NK-92 (cell line): Measurements from ENCODE around the gene SPRR3.

Experiments used
- DNase-seq: peaks from one replicate; lab custom pipeline; 2025; ENCODE audit not compliant: unreplicated experiment; lab: John Stamatoyannopoulos, UW

SPRR3 gene, protein sequence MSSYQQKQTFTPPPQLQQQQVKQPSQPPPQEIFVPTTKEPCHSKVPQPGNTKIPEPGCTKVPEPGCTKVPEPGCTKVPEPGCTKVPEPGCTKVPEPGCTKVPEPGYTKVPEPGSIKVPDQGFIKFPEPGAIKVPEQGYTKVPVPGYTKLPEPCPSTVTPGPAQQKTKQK

DNA sequence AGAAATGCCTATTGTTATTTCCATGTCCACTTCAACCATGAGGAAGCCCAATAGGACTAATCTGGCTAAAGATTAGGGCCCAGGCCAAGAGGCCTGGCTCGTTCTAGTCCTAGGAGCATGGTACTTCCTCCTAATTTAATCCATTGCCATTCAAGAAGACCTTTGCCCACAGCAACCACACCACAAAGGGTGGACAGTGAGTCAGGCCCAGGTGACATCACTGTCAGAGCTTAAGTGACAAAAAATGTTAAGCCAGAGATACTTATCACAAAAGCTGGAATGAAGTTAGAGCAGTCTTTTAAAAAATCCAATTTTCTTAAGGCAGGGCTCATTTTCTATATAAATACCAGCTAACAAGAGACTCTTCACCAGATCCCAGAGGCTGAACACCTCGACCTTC is at the start of gene SPRR3:
Gene SPRR3 (plus strand): TSS at position 368 of the 400 bp plus-strand sequence. CDS start 1,272 bp downstream, outside the sequence.
- DNase-seq = no peak

DNA sequence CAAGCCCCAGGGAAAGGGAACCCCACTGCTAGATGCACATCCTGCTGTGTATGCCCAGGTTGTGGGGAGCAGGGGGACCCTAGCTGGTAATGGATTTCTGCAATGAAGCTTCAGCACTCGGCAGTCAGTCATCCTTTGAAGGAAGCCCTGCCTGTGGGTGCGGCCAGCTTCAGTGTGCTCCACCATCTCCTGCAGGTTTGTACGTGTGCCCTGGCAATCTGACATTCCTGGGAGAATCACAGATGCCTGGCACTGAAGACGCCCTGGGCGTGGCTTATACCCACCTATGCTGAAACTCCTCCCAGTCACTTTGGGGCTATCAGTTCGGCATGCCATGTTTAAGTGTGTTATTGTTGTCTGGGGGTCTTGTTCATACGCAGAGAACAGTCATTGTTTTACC is 47.8 kb upstream of the SPRR3 start:
- DNase-seq = no peak

DNA sequence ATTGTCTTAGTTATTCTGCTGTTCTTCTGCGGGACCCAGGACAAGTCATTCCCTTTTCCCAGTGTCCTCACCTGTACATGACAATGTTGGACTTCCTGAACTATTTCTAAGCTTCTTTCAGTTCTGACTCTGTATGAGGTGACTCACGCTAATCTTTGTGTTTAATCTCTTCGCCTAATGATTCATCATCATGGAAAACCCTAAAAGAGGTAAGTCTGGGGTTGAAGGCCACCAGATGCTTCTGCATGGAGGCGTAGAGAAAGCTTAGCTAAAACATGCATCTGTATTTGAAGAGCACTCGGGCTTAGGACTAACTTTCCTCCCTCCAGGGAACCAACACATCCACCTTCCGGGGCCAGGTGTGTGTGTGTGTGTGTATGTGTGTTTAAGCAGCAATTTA is 47.1 kb upstream of the SPRR3 start:
- no peak for DNase-seq

DNA sequence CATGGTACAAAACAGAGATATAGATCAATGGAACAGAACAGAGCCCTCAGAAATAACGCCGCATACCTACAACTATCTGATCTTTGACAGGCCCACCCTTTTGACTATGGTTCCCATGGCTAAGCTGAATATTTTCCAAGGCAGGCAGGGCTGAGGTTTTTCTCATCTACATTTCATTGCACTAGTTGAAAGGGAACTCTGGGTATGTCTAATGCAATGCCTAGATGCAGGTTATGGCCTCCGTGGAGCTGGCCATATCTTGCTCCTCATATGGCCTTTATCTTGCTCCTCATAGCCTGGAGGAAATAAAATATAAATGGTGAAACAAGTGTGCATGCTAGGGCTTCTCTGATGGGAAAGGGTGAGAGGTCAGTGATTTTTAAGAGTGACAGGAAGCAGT is 44.0 kb upstream of the SPRR3 start:
- no peak for DNase-seq

DNA sequence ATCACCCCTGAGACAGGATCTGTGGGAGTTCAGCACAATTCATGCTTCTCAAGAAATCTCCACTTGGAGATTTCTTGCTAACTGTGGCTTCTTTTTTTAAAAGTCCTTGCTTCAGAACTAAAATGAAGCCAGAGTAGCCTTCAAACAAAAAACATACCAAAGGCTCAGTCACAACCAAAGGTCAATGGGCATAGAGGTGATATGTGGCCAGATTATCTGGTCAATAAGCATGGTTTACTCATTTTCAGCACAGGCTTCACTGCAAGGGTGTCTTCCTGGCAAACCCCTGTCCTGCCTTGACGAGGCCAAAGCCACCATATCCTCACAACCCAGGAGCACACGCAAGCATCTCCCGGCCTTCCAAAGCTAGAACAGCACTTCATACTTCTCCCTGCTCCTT is 42.3 kb upstream of the SPRR3 start:
- no peak for DNase-seq

DNA sequence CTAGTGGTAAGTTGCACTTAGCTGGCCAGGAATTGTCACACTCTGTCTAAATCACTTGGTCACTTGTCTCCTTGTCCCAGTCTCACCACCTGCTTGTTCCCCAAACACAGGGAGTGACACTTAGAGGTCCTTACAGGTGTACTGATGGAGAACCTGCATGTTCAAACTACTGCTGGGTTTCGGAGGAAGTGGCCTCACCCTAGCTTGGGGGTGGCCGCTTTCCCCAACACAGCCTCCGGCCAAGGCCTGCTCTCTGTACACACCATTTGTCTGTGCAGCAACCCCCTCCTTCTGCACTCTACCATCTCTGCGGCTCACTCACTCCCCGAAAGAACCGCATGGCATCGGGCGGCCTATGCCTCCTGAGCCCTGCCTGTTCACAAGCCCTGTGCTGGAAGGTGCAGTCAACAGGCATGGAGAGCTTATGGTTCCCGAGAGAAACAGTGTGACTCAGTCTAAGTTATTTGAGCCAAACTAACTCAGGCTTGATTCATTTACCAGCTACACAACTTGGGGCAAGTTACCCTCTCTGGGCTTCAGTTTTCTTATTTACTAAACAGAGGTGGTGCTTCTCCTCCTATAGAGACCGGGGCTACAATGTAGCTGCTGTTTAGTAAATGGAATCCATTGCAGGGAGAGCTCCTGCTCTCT is 41.6 kb upstream of the SPRR3 start:
- no peak for DNase-seq

DNA sequence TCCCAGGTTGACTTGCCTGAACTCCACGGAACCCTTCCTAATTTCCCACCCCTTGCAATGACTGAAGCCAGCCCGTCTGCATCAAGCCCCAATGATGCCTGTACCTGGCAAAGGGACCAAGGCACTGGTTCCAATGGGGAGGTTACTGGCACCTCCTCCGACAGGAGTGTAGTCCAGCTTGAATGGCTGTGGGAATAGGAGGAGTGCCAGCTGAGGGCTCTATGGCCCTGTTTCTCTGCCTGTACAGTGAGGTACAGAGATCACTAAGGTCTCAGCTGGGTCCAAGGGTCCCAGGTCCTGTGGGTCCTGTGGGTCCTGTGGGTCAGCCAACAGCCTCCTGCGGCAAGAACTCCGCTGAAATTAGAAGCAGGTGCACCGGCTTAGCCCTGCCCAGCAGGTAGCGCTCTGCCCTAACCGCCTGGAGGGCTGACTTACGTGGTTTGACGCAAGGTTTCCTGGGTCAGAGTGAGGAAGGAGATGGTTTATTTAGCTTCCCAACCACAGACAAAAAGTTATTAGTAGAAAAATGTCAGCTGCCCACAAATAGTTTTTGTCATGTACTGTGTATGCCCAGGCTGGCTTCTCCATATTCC is 41.0 kb upstream of the SPRR3 start:
- no peak for DNase-seq

DNA sequence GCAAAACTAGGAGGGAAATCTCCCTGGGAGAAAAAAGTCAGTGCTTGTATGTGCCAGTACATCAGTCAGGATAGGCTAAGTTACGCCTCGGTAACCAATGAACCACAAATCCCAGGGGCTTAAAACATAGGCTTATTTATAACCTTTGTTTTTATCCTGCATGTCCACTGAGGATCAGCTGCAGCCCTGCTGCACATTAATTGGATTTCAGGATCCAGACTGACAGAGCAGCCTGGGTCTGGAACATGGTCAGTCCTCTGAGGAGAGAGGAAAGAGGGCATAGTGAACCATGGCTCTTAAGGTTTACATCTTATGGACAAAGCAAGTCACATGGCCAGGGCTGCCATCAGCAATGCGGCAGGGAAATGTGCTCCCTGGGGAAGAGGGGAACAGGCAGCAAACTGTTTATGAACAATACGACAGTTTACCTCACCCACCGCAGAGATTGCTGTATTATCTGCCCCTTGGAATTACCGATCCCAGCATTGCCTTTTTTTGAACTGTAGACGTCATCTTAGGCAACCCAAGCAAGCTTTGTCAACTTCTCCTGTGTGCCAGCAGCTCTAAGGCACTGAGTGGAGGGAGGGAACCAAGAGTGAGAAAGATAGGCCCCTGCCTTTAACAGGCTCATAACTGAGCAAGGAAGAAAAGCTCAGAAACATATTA is 40.2 kb upstream of the SPRR3 start:
- no peak for DNase-seq

DNA sequence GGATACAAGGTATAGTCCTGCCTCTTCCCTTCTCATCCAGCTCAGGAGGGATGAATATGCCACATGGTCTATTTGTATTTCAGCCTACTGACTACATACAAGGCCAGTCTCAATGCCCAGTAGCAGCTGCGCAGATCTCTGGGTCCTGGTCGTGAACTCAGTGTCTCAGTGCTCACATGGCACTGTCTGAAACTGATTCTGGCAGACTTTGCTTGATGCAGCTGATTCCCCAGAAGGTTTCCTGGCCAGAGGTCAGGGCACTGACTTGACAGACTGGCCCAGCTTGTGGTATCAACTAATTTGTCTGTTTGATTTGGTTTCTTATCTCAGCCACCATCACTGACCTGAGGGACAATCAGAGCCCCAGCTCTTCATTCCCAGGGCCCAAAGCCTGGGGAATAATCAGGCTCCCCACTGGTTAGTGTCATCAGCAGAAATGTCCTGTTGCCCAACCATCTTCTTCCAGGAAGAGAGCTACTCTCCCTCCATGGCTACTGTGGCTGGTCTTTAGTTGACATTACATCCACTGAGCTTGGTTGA is 38.6 kb upstream of the SPRR3 start:
- DNase-seq = no peak

DNA sequence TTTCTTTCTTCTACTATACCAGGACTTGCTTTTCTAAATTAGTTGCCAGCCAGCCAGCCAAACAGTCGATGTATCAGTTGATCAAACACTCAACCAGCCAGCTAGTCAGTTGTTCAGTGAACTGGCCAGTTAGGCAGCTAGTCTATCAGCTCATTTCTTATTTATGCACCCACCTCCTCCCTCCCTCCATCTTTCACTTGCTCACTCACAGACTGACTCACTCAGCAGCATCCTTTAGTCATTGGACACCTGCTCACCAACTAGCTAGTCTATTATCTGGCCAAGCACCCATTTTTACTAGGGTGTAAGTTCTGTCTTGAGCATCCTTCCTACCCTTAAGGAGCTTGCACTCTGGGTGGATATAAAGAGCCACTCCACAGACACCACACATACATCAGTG is 37.0 kb upstream of the SPRR3 start:
- DNase-seq = no peak

DNA sequence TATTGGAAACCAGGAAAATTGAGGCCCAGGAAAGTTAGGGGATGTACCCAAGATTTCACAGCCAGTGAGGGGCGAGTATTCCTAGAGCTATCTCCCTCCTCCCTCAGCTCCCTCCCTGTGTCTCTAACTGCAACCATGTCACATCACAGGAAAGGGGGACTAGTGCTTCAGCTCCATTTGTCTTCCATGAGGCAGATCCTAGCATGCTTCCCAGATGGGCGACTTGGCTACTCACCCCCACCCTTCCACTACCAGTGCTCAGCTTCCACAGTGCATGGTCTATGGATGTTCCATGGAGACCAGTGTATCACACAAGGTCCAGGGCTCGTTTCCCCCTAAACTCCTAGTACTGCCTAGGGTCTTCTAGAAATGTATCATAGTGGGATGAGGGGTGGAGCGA is 35.7 kb upstream of the SPRR3 start:
- no peak for DNase-seq

DNA sequence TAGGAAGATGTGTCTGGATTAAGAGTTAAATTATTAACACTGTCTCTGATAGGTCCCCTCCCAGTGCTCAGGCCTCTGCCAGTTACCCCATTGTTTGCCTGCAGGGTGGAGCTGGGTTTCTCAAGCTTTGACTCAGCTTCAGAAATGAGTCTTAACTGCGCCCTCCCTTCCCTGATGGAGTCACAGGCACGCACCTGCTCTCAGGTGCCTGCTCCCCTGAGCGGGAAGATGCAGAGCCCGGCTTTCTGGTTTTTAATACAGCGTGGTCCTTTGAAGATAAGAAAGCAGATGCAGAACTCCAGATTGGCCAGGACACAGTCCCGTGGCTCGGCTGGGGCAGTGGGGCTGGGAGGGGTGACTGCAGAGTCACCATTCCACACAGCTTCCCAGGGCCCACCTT is 34.3 kb upstream of the SPRR3 start:
- no peak for DNase-seq

DNA sequence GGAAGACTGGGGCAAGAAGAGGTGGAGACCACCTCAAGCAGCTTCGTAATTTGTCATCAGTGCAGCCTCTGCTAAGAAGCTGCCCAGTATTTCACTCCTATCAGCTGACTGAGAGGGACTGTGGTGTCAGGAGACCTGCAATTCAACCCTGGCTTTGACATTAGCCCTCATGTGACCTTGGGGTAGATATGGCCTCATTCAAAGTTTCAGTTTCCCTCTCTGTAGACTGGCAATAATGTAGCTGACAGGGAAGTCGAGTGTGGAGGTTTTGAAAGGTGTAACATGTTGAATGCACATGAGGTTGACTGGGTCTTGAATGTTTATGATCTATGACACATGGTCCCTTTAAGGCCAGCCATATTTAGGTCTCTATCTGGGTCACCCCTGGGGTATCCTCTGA is 33.3 kb upstream of the SPRR3 start:
- DNase-seq = no peak

DNA sequence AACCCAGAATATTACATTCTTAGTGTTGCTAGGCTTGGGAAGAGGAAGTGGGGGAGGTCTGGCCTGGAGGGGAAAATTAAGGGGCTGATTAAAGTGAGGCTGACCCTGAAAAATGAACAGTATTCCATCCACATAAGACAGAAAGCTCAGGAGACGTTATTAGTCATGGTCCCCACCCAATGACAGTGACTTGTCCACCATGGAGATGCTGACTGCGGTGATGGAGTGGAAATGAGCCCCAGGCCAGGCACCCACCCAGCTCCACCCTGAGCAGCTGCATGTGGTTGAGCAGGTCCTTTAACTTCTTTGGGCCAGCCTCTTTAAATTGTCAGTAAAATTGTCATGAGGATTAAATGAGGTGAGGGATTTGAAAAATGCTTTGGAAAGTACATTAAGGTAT is 32.5 kb upstream of the SPRR3 start:
- DNase-seq = no peak

DNA sequence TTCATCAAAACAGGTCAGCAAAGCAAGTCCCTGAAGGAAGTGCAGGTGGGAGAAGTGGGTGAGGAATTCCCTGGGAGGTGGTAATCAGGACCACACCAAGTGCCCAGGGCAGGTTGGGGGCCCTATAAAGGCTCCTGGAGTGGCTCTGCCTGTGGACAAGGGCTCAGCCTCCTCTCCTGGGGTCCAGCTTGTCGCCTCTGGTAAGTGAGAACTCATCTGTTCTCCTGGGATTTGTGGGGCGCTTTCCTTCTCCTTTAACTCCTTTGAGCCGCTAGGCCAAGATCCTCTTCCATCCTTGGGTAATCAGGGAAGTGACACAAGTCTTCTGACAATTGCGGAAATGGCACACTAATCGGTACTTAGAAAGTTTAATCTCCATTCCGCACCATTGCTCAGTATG is 31.1 kb upstream of the SPRR3 start, which contains the start of gene SPRR4:
Gene SPRR4 (plus strand): TSS at position 154 of the 400 bp plus-strand sequence. CDS start 1,243 bp downstream, outside the sequence.
- DNase-seq = no peak

DNA sequence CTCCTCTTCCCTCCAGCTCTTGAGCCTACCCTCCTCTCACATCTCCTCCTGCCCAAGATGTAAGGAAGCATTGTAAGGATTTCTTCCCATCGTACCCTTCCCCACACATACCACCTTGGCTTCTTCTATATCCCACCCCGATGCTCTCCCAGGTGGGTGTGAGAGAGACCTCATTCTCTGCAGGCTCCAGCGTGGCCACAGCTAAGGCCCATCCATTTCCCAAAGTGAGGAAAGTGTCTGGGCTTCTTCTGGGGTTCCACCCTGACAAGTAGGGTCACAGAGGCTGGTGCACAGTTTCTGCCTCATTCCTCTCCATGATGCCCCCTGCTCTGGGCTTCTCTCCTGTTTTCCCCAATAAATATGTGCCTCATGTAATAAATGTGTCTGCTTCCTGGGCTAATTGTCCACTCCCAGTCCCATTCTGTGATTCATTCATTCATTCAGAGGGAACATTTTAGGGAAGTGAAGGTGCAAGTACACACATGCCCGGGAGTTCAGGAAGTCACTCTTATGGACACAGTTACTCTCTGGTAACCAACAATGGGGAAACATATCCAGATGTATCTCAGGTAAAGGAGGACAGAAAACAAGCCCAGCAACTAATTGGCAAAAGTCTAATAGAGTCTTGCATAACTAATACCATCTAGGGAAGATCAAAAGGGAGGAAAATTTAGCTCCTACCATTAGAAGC is 29.2 kb upstream of the SPRR3 start:
- no peak for DNase-seq

DNA sequence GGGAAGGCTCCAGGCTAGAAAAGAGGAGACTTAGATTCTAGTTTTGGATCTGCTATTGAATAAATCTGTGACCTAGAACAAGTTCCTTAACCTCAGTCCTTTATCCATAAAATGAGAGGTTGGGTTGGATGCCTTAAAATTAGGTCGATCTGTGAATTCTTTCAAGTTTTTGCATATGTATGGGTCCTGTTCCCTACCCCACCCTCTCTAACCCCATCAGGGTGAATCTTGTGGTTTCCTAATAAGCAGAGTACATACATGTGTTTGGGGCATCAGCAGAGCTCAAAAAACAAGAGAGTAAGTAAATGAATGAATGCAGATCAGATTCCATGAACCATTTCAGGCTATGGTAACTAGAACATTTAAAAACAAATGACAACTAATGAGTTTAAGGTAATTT is 24.9 kb upstream of the SPRR3 start:
- no peak for DNase-seq

DNA sequence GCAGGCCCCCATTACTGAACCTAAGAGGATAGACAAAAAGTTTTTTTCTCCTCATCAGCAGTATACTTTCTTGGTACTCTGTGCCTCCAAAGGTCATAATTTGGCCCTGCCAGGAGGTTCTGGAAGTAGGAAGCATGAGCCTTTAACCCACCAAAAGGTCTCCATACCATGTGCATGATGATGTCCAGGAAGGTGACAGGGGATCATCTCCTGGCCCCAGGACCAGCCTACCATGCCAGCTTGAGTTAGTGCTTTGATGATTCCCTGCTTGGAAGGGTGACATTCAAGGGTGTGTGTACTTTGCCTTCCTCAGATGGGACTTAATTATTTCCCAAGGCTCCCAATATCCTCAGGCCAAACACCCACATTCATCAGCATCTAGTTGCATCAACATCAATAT is 23.9 kb upstream of the SPRR3 start:
- DNase-seq = no peak

DNA sequence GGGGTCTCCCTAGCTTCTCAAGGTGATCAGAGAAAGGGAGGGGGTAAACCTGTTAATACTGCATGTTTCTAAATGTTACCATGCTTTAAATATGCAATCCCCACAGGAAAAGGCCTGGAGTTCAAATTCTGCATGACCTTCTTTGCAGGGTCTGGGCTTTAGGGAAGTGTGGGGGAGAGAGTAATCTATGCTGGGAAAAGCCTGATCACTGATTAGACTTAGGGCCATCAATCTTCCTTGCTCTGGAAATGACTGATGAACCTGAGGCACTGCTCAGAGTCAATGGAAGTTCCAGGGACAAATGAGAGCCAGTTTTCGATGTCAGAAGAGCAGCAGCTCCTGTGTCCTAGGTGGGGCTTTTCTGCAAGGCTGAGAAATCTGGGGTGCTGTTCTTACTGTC is 20.9 kb upstream of the SPRR3 start:
- no peak for DNase-seq

DNA sequence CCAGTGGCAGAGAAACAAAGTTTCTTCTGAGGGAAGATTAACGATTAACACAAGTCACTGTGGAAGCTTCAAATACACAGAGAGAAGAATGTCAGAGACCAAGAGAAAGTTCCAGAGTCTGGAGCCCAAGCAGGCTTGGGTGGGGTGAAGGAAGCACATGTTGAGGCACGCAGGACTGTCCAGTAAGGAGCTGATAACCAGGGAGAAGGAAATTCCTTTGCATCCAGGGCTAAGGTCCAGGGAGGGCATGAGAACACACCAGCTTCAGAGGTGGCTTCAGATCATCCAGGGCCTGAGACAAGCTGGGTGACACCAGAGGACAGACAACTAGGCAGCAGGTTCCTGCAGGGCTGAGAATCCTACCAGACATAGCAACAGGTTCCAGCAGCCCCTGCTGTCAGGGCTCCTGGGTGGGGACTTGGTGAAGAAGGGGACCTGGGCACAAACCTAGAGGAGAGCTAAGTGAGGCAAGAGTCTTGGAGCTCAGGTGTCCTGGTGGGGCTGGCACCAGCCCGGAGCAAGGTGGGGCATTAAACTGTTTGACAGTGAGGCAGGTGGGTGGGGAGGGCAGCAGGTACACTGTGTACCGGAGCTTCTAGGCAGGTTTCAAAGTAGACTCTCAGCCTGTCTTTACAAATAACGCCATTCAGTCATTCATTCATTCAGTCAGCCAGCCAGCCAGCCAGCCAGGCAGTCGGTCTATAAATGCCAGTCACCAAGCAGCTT is 20.2 kb upstream of the SPRR3 start:
- no peak for DNase-seq

DNA sequence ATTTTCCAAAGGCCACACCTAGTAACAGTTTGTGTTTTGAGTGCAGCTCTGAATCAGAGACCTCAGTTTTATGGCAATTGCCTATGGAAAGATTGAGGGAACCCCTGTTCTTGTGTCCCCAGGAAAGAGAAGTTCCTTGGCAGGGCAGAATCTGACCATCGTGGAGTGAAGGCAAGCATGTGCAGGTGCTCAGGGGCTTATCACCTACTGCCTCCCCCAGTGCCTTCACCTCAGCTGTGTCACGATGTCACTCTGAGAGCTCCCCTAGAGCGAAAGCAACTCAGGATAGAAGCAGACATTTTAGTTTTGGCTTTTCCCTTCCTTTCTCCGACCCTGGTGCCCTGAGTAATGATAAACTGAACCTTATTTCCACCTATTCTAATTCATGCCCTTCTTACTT is 19.5 kb upstream of the SPRR3 start:
- no peak for DNase-seq
